ENCODE measurements around the gene ALKBH6.

The ALKBH6 gene

GRCh38 chr19:36026091-36026876 lies 12.3 kb upstream of the ALKBH6 start:
- TF ChIP-seq CTCF (IDR thresholded peaks at IDR 0.05): no peak

- no peak for TF ChIP-seq CTCF (IDR thresholded peaks at IDR 0.05)
These were observed 11.5 kb upstream of the ALKBH6 start for GRCh38 chr19:36025541-36025940.

- TF ChIP-seq CTCF (IDR thresholded peaks at IDR 0.05): no peak
These were observed 9.4 kb upstream of the ALKBH6 start for GRCh38 chr19:36023432-36023831.

- no peak for TF ChIP-seq CTCF (IDR thresholded peaks at IDR 0.05)
These were observed 5.2 kb upstream of the ALKBH6 start for GRCh38 chr19:36019061-36019670.

GRCh38 chr19:36013280-36014011 lies 567 bp downstream of the ALKBH6 start:
- no peak for TF ChIP-seq CTCF (IDR thresholded peaks at IDR 0.05)

- no peak for TF ChIP-seq CTCF (IDR thresholded peaks at IDR 0.05)
These were observed 3.6 kb downstream of the ALKBH6 start for GRCh38 chr19:36010402-36010801.

- no peak for TF ChIP-seq CTCF (IDR thresholded peaks at IDR 0.05)
These were observed 4.2 kb downstream of the ALKBH6 start for GRCh38 chr19:36009633-36010379.

Measured in LNCAP (cell line).